Activated CD4-positive, CD25-positive, alpha-beta regulatory T cell treated with anti-CD3 and anti-CD28 coated beads, Interleukin-2, amount 50 U/mL, for 72 hours (primary cell): ENCODE results near the gene ZNF780A.
"Not testable (repeated sequence)": the region's sequence is repeated elsewhere in the genome, so short reads cannot be mapped to it uniquely, and the experiment has no call there.

Experiments used
- DNase-seq: peaks from one replicate; pipeline ENCODE4 v3.0.0; 2021

ZNF780A gene

DNA sequence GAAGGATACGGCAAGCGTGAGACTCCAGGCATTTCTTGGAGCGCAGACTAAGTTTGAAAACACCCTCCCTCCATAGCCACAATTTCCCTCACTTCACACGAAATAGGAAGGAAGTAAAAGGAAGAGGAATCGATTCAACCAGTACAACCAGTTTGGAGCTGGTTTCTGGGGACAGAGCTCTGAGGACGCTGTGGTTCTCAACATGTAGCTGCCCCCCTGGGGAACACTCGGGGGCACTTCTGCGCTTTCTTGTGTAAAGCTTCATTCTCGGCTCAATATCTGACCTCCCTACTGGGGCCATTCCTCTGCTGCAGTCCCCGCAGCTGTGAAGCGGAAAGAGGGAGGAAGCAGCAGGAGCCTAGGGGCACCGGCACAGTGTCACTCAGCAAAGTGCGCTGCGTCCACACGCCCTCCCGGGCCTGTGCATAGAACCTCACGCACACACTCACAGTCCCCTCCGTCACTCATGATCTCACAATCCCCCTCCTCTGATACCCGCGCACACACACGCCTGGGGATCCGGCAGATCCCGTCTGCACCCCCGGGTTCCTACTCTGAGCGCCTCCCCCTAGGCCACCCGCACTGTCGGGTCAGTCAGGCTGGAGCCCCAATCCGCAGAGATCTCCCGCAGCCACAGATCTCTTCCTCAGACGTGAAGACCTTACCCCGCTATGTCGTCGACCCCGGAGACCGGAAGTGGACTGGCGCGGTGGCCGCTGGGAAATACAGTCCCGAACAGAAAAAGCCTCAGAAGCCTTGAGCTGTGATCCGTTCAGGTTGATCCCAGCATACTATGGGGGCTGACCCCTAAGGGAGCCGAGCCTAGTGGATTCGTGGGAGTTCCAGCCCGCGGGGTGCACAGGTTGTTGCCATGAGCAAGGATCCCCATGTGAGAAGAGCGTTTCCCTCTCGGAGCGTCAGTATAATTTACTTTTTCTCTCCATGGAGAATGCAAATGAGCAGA, at the start of gene ZNF780A:
Gene ZNF780A (minus strand): TSS at position 703 of the 964 bp plus-strand sequence. CDS start 6,190 bp downstream, outside the sequence.
- peak; percentile 79 for DNase-seq

DNA sequence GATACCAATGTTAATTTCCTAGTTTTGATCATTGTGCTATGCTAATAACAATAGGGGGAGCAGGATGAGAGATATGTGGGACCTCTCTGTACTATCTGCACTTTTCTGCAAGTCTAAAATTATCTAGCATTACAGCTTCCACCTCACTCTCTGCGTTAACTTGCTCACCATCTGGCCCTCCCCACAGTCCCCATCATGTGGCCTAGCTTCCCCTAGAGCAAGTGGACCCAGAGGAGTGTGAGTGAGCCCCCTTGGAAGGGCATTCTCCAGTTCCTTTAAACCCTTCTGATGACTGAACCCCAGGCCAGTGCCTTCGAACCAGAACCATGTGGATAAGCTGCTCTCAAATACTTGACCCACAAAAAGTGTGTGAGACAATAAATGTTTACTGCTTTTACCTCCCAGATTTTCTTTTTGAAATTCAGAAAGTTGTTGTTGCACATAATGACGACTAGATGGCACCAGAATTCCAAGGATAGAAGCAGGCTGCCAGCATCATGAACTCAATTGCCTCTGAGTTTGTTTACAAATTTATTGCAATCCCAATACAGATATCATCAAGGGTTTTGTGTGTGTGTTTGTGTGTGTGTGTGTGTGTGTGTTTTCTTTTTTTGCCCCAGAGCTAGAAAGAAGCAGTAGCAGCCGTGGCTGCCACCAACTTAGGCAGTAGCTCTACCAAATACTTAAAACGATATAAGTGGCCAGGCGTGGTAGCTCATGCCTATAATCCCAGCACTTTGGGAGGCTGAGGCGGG, 49.0 kb upstream of the ZNF780A start:
- no peak for DNase-seq

DNA sequence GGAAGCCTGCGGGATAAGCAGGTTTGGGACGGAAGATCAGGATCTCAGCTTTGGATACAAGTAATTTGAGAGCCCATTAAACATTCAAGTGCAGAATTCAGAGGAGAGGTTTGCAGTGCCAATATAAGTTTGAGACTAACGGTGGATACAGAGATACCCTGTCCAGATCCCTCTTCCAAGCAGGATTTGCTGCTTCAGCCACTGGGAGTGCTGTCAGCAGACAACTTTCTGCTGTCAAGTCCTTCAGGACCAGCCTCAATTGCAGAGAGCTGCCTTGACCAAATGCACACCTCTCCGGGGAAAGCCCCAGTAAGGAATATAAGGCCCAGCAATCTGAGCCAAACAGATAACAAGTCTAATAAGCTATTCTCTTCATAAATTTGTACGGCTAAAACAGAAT, 46.1 kb upstream of the ZNF780A start:
- DNase-seq, result no peak

DNA sequence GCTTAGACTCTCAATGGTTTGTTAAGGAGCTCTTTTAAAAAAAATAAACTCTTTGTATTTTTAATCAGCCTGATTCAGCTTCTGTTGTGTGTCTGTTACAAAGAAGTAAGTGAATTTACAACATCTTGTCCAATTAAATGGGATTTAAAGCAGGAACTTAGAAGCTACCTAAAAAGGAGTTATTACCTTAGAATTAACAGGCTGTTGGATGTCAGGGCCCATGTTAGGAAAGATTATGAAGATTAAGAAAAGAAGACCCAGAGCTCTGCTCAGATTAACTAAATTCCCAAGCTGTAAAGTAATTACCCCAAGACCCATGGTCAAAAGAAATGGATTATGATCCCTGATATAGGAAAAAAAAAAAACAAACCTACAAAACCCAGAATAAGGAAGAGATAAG, 44.1 kb upstream of the ZNF780A start:
- no peak for DNase-seq

DNA sequence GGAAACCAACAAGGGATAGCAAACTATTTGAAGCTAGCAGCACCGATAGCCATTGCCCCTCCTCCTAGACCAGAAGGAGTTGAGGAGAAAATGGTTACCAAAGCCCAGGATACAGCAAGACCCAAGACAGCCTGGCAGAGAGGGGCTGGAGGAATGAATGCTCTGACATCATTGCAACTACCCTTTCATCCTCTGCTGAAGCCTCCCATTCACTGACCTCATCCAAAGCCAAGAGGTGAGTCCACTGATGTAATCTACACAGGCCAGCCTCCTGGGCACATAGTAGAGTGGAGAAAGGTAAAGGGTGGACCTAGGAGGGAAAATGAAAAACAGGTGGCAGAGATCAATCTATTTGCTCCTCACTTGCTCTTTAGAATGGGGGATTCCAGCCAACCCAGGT, 42.7 kb upstream of the ZNF780A start:
- no peak for DNase-seq

DNA sequence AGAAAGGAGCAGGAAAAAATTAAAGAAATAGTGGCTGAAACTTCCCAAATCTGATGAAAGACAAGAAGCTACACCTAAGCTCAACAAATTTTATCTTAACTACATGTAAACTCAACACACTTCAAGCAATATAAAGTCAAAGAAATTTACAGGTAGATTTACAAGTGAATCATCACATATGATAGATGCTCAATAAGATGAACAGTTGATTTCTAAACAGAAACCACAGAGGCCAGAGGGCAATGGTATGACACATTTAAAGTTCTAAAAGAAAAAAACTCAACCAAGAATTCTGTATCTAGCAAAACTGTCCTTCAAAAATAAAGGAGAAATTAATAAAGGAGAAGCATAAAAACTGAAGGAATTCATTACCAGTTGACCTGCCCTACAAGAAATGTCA, 39.3 kb upstream of the ZNF780A start:
- no peak for DNase-seq

DNA sequence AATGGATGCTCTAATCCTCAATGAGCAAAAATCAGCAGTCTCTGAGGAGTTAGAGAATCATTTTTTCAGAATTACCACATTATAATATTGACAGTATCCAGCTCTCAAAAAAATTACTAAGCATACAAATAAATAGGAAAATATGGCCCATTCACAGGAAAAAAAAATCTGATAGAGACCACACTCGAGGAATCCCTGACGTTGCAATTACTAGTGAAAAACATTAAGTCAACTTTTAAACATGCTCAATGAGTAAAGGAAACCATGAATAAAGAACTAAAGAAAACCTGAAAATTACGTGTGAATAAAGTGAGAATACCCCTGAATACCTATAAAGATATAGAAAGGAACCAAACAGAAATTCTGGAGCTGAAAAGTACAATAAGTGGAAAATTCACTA, 38.7 kb upstream of the ZNF780A start:
- no peak for DNase-seq

DNA sequence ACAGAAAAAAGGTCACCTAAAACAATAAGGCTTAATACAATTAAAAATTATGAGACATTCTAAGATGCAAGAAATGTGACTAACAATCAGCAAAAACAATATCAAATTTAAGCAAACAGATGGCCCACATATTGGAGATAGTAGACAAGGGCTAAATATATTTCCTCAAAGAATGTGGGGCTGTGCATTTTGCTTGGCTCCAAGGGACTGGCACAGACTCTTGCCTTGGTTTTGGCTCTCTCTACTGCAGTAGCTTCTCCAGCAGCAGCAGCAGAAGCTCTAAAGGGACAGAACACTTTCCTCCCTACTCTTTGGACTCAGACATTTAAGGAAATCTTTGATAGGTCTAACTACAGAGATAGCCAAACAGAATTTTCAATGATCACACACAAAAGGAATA, 38.2 kb upstream of the ZNF780A start:
- no peak for DNase-seq

DNA sequence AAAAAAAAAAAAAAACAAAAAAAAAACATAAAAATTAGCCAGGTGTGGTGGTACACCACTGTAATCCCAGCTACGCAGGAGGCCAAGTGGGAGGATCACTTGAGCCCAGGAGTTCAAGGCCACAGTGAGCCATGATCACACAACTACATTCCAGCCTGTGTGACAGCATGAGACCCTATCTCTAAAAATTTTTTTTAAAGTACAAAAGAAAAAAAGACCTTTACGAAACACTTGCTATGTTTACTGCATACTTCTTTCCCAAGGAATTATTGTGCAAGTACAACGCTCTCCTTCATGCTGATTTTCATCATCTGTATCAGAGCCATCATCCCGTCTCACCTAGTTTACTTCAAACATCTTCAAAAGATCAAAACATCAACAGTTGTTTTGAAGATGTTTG, 28.6 kb upstream of the ZNF780A start:
- DNase-seq, result no peak

DNA sequence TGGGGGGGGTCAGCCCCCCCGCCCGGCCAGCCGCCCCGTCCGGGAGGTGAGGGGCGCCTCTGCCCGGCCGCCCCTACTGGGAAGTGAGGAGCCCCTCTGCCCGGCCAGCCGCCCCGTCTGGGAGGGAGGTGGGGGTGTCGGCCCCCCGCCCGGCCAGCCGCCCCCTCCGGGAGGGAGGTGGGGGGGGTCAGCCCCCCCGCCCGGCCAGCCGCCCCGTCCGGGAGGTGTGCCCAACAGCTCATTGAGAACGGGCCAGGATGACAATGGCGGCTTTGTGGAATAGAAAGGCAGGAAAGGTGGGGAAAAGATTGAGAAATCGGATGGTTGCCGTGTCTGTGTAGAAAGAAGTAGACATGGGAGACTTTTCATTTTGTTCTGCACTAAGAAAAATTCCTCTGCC, 27.9 kb upstream of the ZNF780A start:
- not testable (repeated sequence) for DNase-seq

DNA sequence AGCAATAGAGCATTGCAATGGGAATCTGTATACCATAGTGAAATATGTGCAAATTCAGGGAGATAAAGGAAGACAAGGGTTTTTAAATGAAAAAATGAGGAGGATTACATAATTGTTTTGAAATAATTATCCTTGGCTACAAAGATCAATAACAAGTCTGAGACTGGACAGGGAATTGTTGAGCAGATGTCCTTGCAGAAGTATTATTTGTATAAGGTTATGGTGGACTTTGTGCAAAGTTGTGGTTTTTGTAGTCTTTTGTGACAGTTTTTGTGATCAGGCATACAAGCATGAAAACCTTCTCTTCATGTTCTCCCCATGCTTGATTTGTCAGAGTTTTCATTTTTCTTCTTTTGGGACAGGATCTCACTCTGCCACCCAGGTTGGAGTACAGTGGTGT, 25.3 kb upstream of the ZNF780A start:
- DNase-seq, result no peak

DNA sequence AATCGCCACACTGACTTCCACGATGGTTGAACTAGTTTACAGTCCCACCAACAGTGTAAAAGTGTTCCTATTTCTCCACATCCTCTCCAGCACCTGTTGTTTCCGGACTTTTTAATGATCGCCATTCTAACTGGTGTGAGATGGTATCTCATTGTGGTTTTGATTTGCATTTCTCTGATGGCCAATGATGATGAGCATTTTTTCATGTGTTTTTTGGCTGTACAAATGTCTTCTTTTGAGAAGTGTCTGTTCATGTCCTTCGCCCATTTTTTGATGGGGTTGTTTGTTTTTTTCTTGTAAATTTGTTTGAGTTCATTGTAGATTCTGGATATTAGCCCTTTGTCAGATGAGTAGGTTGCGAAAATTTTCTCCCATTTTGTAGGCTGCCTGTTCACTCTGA, 23.4 kb upstream of the ZNF780A start:
- not testable (repeated sequence) for DNase-seq

DNA sequence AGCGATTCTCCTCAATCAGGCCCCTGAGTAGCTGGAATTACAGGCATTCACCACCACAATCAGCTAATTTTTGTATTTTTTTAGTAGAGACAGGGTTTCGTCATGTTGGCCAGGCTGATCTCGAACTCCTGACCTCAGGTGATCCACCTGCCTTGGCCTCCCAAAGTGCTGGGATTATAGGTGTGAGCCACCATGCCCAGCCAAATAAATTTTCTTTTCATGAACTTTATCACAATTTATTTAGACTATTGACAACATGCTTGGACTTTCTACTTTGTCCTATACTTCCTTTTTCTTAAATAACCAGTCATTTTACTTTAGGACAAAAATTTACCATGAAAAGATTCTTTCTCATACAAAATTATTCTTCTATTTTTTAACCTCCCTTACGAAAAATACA, 21.5 kb upstream of the ZNF780A start:
- DNase-seq, result not testable (repeated sequence)

DNA sequence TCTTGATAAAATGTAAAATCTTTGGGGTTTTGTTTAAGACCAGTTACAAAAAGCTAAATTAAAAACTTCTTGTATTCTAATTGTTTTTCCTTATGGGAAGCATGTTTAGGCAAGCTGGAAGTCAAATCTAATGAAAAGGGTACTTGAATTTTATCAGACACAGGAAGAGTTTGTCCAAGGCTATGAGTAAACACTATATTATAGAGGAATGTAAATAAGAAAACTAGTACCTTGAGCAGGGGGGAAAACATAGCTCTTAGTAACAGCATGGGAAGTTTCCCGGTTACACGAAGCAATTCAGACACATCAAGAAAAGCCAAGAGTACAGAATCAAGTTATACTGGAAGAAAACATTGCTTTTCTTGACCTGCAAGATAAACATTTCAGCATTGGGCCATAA, 19.8 kb upstream of the ZNF780A start:
- DNase-seq, result no peak

DNA sequence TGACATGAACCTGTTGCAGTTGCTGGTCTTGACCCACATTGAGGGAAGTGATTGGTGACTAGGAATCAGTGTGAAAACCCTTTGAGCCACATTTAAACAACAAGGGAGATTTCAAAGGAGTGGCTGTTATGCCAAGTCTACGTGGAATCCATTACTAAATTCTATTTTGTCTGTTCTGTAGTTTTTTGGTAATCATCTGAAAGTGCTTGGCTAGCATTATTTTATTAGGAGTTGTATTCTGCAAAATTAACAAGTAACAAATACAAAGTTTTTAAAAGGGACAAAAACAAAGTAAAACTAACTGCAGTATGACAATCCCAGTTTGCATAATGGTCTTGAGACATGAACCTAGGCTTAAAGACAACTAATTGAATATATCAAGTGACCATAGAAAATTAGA, 14.0 kb upstream of the ZNF780A start:
- no peak for DNase-seq

DNA sequence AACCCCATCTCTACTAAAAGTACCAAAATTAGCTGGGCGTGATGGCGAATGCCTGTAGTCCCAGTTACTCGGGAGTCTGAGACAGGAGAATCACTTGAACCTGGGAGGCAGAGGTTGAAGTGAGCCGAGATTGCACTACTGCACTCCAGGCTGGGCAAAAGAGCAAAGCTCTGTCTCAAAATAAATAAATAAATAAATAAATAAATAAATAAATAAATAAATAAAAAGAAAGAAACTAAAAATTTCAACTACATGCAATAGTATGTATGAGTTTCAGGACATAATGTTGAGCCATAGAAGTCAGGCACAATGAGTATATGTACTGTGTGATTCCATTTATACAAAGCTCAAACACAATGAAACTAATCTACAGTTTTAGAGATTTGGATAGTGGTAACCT, 12.9 kb upstream of the ZNF780A start:
- no peak for DNase-seq

DNA sequence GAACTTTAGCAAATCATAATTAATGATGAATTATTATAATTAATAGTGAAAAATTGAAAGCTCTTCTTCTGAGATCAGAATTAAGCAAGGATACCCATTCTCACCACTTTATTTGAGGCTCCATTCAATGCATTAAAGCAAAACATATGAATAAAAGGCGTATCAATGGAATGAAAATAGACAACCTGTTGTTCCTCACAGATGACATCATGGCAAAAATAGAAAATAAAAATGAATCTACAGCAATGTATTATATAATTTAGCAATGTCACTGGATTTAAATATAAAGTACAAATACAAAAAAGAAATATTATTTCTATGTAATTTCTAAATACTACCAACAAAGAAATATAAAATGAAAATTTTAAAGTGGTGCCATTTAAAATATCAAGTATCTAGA, 11.1 kb upstream of the ZNF780A start:
- DNase-seq, result no peak

DNA sequence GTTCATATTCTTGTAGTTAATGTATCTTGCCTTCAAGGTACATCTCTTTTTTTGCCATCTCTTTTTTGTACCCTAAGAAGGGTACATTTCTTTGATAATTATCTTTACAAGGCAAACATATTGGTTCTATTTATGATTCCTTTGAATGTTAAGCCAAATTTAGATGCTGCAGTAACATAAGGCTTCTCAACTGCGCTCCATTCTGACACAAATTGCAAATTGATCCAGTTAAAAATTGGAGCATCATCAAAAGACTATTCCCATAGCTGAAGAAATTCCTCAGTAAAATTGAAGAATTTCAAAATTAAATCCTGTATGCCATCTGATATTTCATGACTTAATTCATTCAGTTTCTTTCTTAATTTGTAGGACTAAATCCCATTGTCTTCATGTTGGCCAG, 2.7 kb upstream of the ZNF780A start:
- no peak for DNase-seq

DNA sequence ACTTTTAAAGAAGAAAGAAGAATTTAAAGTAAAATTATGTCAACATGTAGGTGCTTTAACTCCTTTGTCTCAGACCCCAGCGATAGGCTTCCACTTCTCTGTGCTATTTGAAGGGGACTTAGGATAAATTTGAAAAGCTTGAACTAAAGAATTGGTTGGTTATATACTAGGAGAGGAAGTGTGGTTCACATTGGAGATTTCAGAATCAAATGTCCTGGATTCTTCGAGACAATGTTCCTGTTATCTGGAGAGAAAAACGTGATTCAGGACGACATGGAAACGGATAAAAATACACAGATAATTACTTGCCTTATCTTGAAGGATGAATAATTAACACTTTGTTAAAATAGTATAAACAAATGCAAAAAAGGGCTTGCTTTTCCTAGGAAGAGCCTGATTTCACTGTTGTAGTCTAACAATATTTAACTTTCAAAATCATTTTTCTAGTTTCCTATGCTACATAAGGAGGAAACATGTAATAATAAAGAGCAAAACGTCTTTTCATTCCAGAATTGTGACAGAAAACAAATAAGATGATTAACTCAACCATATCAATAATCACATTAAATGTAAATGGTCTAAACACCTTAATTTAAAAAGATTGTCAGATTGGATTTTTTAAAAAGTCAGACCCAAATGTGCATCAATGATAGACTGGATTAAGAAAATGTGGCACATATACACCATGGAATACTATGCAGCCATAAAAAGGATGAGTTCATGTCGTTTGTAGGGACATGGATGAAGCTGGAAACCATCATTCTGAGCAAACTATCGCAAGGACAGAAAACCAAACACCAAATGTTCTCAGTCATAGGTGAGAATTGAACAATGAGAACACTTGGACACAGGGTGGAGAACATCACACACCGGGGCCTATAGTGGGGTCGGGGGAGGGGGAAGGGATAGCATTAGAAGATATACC, 724 bp upstream of the ZNF780A start:
- no peak for DNase-seq

DNA sequence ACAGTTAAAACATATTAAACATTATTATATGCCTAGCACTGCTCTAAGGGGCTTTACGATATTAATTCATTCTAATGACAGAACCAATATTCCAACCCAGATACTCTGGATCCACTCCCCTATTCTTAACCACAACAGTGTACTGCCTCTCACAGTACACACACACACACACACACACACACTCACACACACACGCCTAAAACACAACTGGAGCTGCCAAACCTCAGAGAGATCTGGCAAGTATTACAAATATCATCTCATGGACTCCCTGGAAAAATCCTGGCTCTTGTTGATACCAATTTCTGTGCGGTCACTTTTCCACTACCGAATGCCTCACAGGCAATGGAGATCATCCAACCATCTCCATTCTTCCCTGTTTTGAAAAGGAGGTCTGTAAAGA, 1.3 kb downstream of the ZNF780A start:
- DNase-seq, result no peak

DNA sequence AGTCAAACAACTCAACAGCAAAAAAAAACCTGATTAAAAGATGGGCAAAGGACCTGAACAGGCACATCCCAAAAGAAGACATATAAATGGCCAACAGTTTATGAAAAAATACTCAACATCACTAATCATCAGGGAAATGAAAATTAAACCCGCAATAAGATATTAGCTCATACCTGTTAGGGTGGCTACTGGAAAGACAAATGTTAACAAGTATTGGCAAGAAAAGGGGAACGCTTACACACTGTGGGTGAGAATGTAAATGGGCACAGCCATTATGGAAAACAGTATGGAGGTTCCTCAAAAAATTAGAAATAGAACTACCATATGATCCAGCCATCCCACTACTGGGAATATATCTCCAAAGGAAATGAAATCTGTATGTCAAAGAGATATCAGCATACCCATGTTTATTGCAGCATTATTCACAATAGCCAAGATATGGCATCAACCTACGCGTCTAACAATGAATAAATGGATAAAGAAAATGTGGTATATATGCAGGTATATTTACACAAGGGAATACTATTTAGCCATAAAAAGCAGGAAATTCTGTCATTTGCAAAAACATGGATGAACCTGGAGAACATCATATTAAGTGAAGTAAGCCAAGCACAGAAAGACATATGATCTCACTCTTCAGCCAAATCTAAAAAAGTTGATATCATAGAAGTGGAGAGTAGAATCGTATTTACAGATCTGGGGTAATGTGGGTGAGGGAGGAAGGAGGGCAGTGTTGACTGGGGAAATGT, 2.3 kb downstream of the ZNF780A start:
- no peak for DNase-seq

DNA sequence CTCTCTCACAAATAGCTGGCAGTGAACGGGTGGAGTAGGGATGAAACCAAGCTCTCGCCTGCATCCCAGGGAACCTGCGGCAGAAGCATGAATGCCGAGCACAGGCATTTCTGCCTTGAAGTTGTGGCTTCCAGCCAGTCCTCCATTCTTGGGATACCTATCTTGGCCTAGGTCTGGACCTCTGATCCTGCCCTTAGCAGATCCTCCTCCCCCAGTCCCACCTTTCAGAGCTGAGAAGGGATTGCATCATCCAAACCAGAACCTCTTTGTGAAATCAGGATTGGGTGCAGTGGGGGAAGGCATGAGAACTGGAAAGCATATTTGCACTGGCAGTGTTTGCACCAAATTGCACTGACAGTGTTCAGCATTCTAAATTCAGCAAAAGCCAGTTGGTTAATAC, 5.8 kb downstream of the ZNF780A start:
- no peak for DNase-seq
